ENCODE results near the gene LIPC.

Gene LIPC

GRCh38 chr15:58465070-58465469, 33.3 kb downstream of the LIPC start:
- DNase-seq (ENCODE audit: low read depth), result no peak
- H3K4me3 ChIP-seq (ENCODE audit: control insufficient read depth, low read depth, low read length), result no peak overlapping the region
- no peak for TF ChIP-seq CTCF (IDR thresholded peaks at IDR 0.05; ENCODE audit: control insufficient read depth, insufficient read depth, low read depth, low read length, missing control alignments)

- no peak for TF ChIP-seq CTCF (IDR thresholded peaks at IDR 0.05; ENCODE audit: control insufficient read depth, insufficient read depth, low read depth, low read length, missing control alignments)
- H3K4me3 ChIP-seq (ENCODE audit: control insufficient read depth, low read depth, low read length), result no peak overlapping the region
- no peak for DNase-seq (ENCODE audit: low read depth)
Measured at GRCh38 chr15:58465866-58466517, 34.2 kb downstream of the LIPC start.

- no peak for DNase-seq (ENCODE audit: low read depth)
- H3K4me3 ChIP-seq (ENCODE audit: control insufficient read depth, low read depth, low read length), result no peak overlapping the region
- TF ChIP-seq CTCF (IDR thresholded peaks at IDR 0.05; ENCODE audit: control insufficient read depth, insufficient read depth, low read depth, low read length, missing control alignments), result no peak
Measured at GRCh38 chr15:58466566-58466965, 34.8 kb downstream of the LIPC start.

GRCh38 chr15:58467121-58467721, 35.4 kb downstream of the LIPC start:
- no peak for TF ChIP-seq CTCF (IDR thresholded peaks at IDR 0.05; ENCODE audit: control insufficient read depth, insufficient read depth, low read depth, low read length, missing control alignments)
- DNase-seq (ENCODE audit: low read depth), result no peak
- no peak overlapping the region for H3K4me3 ChIP-seq (ENCODE audit: control insufficient read depth, low read depth, low read length)

GRCh38 chr15:58467722-58468423, 36.1 kb downstream of the LIPC start:
- H3K4me3 ChIP-seq (ENCODE audit: control insufficient read depth, low read depth, low read length), result no peak overlapping the region
- DNase-seq (ENCODE audit: low read depth), result no peak
- TF ChIP-seq CTCF (IDR thresholded peaks at IDR 0.05; ENCODE audit: control insufficient read depth, insufficient read depth, low read depth, low read length, missing control alignments), result no peak

- no peak for TF ChIP-seq CTCF (IDR thresholded peaks at IDR 0.05; ENCODE audit: control insufficient read depth, insufficient read depth, low read depth, low read length, missing control alignments)
- H3K4me3 ChIP-seq (ENCODE audit: control insufficient read depth, low read depth, low read length), result no peak overlapping the region
- peak; percentile 95 for DNase-seq (ENCODE audit: low read depth)
Measured at GRCh38 chr15:58469432-58470353, 37.9 kb downstream of the LIPC start.

Measured in AG09309 (cell line).